ENCODE results near the gene CUBN. TPM values are rescaled to one million over a fixed set of nuclear protein-coding genes. Genes with fewer than 3 reads are reported as not detected.

Gene CUBN
- total and polyA plus RNA-seq, 3 experiments from 2014 or later = 0.73 to 0.92 (median 0.83) TPM

DNA sequence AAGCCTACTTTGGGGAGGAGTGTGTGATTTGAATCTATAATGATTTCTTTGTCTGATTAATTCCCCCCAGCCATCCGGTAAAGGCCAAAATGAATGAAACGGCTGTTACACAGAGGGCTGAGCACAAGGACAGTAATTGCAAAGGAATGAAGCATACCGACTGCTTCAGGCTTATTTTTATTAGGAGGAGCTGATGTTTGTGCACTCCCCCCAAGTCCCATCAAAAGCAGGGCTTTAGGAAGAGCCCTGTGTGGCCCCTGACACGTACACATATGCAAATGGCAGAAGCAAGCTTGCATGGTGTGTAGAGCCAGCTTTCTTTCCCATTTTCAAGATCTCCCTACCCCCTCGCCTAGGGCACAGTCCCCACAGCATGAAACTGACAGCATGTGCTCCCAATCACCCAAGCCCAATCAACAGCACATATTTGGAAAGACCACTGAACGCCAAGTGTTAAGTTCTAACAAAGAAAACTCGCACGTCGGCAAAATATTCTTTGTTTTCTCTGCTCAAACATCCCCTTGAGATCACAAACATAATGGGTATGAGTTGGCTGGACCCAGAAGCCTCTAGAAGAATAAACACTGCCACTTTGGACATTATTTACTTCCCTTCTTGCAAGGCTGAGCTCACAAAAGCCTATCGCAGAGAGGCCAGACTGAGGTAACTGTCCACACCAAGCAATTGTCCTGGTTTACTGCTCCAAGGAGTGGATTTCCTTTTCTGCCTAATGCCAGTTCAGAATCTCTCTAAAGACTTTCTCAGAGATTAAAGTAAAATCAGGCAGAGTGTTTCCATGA, 143.0 kb downstream of the CUBN start:
- Mint-ChIP-seq H3K9me3 (no peaks in the 10 kb centered on the region), H3K27me3 (no peaks in the 10 kb centered on the region), H3K36me3 (peaks cover 1 to 13% (median 7%) of the 10 kb centered on the region in 3 donors), H3K4me1 (no peaks in the 10 kb centered on the region), H3K4me3 (no peak overlapping the region), H3K27ac (peak overlapping the region in 2 of 8 donors; percentile 38 to 57)
- no peak overlapping the region for H3K27ac ChIP-seq (ENCODE audit: low read depth, low read length)
- H3K36me3 ChIP-seq (ENCODE audit: insufficient read depth, low read length) = no peaks in the 10 kb centered on the region
- no peaks in the 10 kb centered on the region for H3K4me1 ChIP-seq (ENCODE audit: insufficient read depth, low read length)
- DNase-seq = no peak
- H3K4me3 ChIP-seq (ENCODE audit: low read length) = no peak overlapping the region
- no peaks in the 10 kb centered on the region for H3K27me3 ChIP-seq (ENCODE audit: insufficient read depth, low read length, poor library complexity, severe bottlenecking)
- no peaks in the 10 kb centered on the region for H3K9me3 ChIP-seq (ENCODE audit: low read length)
- ChIA-PET POLR2A (no interaction called here), CTCF (no interaction called here)

DNA sequence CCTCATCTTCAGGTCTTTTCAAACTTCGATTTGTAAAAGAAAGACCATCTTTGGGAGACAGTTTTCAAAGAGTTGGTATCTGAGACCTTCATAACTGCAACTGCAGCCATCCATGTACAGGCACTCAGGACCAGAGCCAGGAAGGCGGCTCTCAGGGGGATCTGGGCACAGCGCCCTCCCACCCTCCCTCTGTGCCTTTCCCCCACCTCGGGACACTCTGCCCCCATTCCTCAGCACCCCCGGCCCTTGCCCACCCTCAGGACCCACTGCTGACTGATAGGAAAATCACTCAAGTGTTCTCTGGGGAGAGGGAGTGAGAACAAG, 143.6 kb downstream of the CUBN start:
- H3K27me3 ChIP-seq (ENCODE audit: insufficient read depth, low read length, poor library complexity, severe bottlenecking) = no peaks in the 10 kb centered on the region
- Mint-ChIP-seq H3K27ac (peak overlapping the region in 1 of 8 donors; percentile 70), H3K9me3 (no peaks in the 10 kb centered on the region), H3K4me1 (no peaks in the 10 kb centered on the region), H3K4me3 (no peak overlapping the region), H3K36me3 (peaks cover 4 to 18% (median 5%) of the 10 kb centered on the region in 3 donors), H3K27me3 (no peaks in the 10 kb centered on the region)
- no peak for DNase-seq
- no peaks in the 10 kb centered on the region for H3K4me1 ChIP-seq (ENCODE audit: insufficient read depth, low read length)
- CTCF ChIA-PET = no interaction called here
- no peaks in the 10 kb centered on the region for H3K36me3 ChIP-seq (ENCODE audit: insufficient read depth, low read length)
- H3K4me3 ChIP-seq (ENCODE audit: low read length) = no peak overlapping the region
- no peaks in the 10 kb centered on the region for H3K9me3 ChIP-seq (ENCODE audit: low read length)
- no peak overlapping the region for H3K27ac ChIP-seq (ENCODE audit: low read depth, low read length)
- POLR2A ChIA-PET = no interaction called here

DNA sequence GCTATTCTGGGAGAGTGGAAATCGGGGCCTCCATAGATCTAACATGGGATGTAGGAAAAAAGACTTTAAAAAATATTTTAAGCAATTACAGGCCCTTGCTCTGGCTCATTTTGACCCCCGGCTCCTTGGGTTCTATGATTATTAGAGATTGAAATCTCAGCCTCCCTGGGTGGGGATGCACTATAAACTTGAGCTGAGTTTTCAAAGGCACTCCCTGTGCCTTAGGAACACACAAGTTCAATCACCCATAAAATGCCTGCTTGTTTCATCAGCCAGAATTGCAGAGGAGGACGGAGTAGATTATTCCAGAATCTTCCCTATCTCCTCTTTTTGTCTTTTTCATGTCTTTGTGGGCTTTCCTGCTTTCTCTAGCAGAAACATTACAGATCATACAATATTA, 145.4 kb downstream of the CUBN start:
- Mint-ChIP-seq H3K4me1 (no peaks in the 10 kb centered on the region), H3K9me3 (no peaks in the 10 kb centered on the region), H3K4me3 (peak overlapping the region in 1 of 7 donors; percentile 18), H3K36me3 (peaks cover 5 to 21% (median 12%) of the 10 kb centered on the region in 3 donors), H3K27me3 (peaks cover 0 to 2% of the 10 kb centered on the region in 2 donors), H3K27ac (no peak overlapping the region)
- H3K27ac ChIP-seq (ENCODE audit: low read depth, low read length) = no peak overlapping the region
- no peaks in the 10 kb centered on the region for H3K36me3 ChIP-seq (ENCODE audit: insufficient read depth, low read length)
- H3K27me3 ChIP-seq (ENCODE audit: insufficient read depth, low read length, poor library complexity, severe bottlenecking) = no peaks in the 10 kb centered on the region
- H3K9me3 ChIP-seq (ENCODE audit: low read length) = no peaks in the 10 kb centered on the region
- DNase-seq = no peak
- ChIA-PET POLR2A (no interaction called here), CTCF (no interaction called here)
- no peak overlapping the region for H3K4me3 ChIP-seq (ENCODE audit: low read length)
- H3K4me1 ChIP-seq (ENCODE audit: insufficient read depth, low read length) = no peaks in the 10 kb centered on the region

DNA sequence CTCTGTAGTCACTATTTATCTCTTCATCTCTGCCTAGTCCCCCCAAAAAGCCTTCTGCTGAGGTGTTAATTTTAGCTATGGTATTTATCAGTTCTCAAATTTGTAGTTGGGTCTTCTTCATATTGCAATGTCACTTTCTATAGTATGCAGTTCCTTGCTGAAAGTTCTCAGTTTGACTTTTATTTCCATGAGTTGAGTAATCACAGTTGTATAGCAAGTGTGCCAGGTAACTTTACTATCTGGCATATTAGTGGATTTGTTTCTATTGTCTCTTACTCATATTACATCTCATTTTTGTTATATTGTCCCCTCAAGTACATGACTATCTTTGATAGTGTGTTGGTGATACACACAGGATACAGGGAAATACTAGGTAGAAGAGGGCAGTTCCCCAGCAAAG, 152.8 kb downstream of the CUBN start:
- no peaks in the 10 kb centered on the region for H3K9me3 Mint-ChIP-seq
- peaks cover 0 to 3% of the 10 kb centered on the region in 2 donors for H3K27me3 Mint-ChIP-seq
- Histone ChIP-seq H3K27me3 (ENCODE audit: insufficient read depth, low read length, poor library complexity, severe bottlenecking) (no peaks in the 10 kb centered on the region), H3K4me1 (ENCODE audit: insufficient read depth, low read length) (no peaks in the 10 kb centered on the region), H3K27ac (ENCODE audit: low read depth, low read length) (no peak overlapping the region), H3K4me3 (ENCODE audit: low read length) (no peak overlapping the region), H3K36me3 (ENCODE audit: insufficient read depth, low read length) (no peaks in the 10 kb centered on the region), H3K9me3 (ENCODE audit: low read length) (no peaks in the 10 kb centered on the region)
- H3K4me3 Mint-ChIP-seq = no peak overlapping the region
- H3K36me3 Mint-ChIP-seq = peaks cover 12 to 20% (median 13%) of the 10 kb centered on the region in 3 donors
- ChIA-PET CTCF (no interaction called here), POLR2A (no interaction called here)
- peaks cover 0 to 2% (median 0%) of the 10 kb centered on the region in 3 donors for H3K4me1 Mint-ChIP-seq
- peak overlapping the region in 3 of 8 donors; percentile 49 to 59 (median 55) for H3K27ac Mint-ChIP-seq
- DNase-seq = no peak

DNA sequence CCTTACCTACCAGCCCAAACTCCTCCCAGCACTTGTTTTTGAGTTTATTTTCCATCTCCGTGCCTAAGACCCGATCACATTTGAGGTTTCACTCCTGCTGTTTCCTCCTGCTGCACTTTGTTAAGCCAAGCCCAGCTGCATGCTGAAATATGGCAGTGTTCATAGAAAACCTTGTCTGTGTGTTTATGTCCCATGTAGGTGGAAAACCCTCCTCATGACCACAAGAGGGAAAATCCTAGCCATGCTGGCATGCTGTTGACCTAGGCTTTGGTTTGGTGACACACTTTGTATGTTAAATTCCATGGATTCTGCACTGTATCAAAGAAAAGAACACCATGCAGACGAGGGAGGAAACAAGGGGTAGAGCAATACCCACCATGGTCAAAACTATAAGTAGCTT, 154.4 kb downstream of the CUBN start:
- POLR2A ChIA-PET = no interaction called here
- H3K9me3 Mint-ChIP-seq = no peaks in the 10 kb centered on the region
- DNase-seq = no peak
- H3K4me1 Mint-ChIP-seq = peaks cover 0 to 2% (median 0%) of the 10 kb centered on the region in 3 donors
- Histone ChIP-seq H3K4me1 (ENCODE audit: insufficient read depth, low read length) (no peaks in the 10 kb centered on the region), H3K9me3 (ENCODE audit: low read length) (no peaks in the 10 kb centered on the region), H3K4me3 (ENCODE audit: low read length) (no peak overlapping the region), H3K27me3 (ENCODE audit: insufficient read depth, low read length, poor library complexity, severe bottlenecking) (no peaks in the 10 kb centered on the region), H3K27ac (ENCODE audit: low read depth, low read length) (no peak overlapping the region), H3K36me3 (ENCODE audit: insufficient read depth, low read length) (no peaks in the 10 kb centered on the region)
- no peak overlapping the region for H3K27ac Mint-ChIP-seq
- no peak overlapping the region for H3K4me3 Mint-ChIP-seq
- CTCF ChIA-PET = interaction anchor here (0.6 kb wide), 1 partner anchor 21 kb away, joined by 3 read pairs; no protein-coding TSS in a partner anchor
- peaks cover 4 to 17% (median 9%) of the 10 kb centered on the region in 3 donors for H3K36me3 Mint-ChIP-seq
- H3K27me3 Mint-ChIP-seq = peaks cover 0 to 1% of the 10 kb centered on the region in 2 donors

DNA sequence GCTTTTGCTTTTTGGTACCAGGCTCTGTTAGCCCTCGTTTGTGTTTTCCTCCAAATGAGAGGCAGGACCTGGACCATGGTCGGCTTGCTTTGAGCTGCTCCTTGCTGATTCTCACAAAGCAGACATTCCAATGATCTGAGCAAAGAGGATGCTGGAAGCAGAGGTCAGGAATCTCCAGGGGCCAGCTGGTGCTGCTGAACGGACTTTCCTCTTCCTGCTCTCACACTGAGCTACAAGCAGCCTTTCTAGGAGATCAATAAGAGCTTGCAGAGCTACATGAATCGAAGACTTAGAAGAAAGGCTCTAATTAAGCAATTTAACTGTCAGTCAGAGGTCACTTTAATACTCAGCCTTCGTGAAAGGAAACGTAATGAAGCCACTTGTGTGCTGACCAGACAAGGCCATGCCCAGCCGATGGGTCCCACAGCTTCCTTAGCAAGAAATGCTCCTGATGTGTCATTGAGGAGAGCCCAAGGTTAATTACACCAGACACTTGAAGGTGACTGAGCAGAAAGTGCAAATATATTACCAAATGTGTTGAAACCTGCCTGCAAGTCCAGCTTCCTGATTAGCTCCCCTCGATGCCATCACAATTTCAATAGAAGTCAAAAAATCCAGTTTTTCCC, 161.1 kb downstream of the CUBN start:
- no peak for DNase-seq
- H3K27ac ChIP-seq (ENCODE audit: low read depth, low read length) = no peak overlapping the region
- H3K27me3 Mint-ChIP-seq = peaks cover 0 to 1% of the 10 kb centered on the region in 2 donors
- no peak overlapping the region for H3K4me3 ChIP-seq (ENCODE audit: low read length)
- H3K9me3 Mint-ChIP-seq = no peaks in the 10 kb centered on the region
- H3K9me3 ChIP-seq (ENCODE audit: low read length) = no peaks in the 10 kb centered on the region
- H3K4me1 ChIP-seq (ENCODE audit: insufficient read depth, low read length) = peaks cover 8% of the 10 kb centered on the region
- H3K27me3 ChIP-seq (ENCODE audit: insufficient read depth, low read length, poor library complexity, severe bottlenecking) = no peaks in the 10 kb centered on the region
- peak overlapping the region in 3 of 8 donors; percentile 19 to 49 (median 30) for H3K27ac Mint-ChIP-seq
- H3K36me3 ChIP-seq (ENCODE audit: insufficient read depth, low read length) = no peaks in the 10 kb centered on the region
- CTCF ChIA-PET = no interaction called here
- POLR2A ChIA-PET = interaction anchor here (0.7 kb wide), 1 partner anchor 270 kb away, joined by 3 read pairs; no protein-coding TSS in a partner anchor
- peaks cover 6 to 18% (median 15%) of the 10 kb centered on the region in 3 donors for H3K4me1 Mint-ChIP-seq
- peaks cover 2 to 3% (median 3%) of the 10 kb centered on the region in 3 donors for H3K36me3 Mint-ChIP-seq
- peak overlapping the region in 2 of 7 donors; percentile 25 to 69 for H3K4me3 Mint-ChIP-seq

DNA sequence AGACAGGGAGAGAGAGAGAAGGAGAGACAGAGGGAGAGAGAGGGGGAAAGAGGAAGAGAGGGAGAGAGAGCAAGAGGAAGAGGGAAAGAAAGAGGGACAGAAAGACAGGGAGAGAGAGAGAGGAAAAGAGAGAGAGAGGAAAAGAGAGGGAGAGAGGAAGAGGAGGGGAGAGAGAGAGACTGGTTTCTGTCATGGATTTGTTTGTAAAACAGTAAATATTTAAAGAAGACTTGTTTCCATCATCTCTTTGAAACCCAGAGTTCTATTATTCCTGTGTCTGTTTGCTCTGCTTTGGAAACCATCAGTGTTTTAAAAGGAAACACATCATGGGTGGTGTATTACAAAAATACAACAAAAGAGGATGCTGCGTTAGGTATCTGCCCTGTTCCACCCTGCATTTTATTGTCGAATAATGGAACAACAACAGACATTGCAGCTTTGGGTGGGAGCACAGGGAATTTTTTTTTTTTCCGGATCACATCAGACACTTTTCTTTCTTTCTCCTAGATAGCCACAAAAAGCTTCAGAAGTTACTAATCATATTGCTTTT, 161.7 kb downstream of the CUBN start:
- H3K36me3 ChIP-seq (ENCODE audit: insufficient read depth, low read length) = no peaks in the 10 kb centered on the region
- peaks cover 8% of the 10 kb centered on the region for H3K4me1 ChIP-seq (ENCODE audit: insufficient read depth, low read length)
- Mint-ChIP-seq H3K9me3 (no peaks in the 10 kb centered on the region), H3K4me3 (peak overlapping the region in 2 of 7 donors; percentile 25 to 69), H3K4me1 (peaks cover 6 to 18% (median 15%) of the 10 kb centered on the region in 3 donors), H3K27me3 (peaks cover 0 to 1% of the 10 kb centered on the region in 2 donors), H3K36me3 (peaks cover 2 to 5% (median 3%) of the 10 kb centered on the region in 3 donors), H3K27ac (peak overlapping the region in 3 of 8 donors; percentile 19 to 75 (median 52))
- H3K27me3 ChIP-seq (ENCODE audit: insufficient read depth, low read length, poor library complexity, severe bottlenecking) = no peaks in the 10 kb centered on the region
- H3K9me3 ChIP-seq (ENCODE audit: low read length) = no peaks in the 10 kb centered on the region
- no peak overlapping the region for H3K4me3 ChIP-seq (ENCODE audit: low read length)
- ChIA-PET POLR2A (no interaction called here), CTCF (no interaction called here)
- DNase-seq = no peak
- no peak overlapping the region for H3K27ac ChIP-seq (ENCODE audit: low read depth, low read length)
